ENCODE results near the gene DMD.

DNA sequence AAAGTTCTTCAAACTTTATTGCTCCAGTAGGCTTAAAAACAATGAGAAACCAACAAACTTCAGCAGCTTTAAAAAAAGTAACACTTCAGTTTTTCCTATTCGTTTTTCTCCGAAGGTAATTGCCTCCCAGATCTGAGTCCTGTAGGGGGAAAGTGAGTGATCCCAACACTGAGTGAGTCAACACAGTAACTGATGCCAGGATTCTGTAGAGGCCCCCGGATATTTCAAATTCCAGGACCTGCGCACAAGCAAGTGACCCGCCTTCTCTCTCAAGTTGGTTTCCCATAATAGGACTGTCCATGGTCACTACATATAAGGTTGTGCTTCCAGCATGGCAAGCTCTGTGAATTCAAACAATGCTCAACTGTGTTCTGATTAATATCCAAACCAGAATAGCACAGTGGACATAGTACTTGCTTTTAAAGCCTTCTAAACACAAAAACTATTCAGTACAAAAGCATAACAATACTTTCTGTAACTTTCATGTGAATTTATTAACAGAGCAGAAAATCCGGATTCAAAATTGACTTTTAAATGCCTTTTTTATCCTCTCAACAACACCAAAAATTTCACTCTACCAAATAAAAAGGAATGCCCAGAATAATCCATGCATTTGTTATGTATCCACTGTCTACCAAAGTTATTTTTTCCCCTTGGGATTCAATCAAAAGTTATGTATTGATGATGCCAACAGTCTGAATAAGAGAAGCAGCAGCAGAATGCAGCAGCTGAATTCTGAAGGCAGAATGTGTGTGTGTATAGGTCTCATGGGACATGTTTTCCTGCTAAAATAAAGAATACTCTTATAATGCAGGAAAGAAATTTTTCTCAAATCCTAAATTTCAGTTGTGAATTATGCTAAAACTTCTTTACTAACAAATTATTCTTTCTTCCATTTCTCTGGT is at the start of gene DMD:
- TF ChIP-seq TAF1 (IDR thresholded peaks at IDR 0.05; ENCODE audit: borderline replicate concordance, low read depth, low read length) (no peak), POLR2A (IDR thresholded peaks at IDR 0.05; ENCODE audit: low read depth, low read length) (no peak)
